ENCODE results near the gene SMARCA4.

DNA sequence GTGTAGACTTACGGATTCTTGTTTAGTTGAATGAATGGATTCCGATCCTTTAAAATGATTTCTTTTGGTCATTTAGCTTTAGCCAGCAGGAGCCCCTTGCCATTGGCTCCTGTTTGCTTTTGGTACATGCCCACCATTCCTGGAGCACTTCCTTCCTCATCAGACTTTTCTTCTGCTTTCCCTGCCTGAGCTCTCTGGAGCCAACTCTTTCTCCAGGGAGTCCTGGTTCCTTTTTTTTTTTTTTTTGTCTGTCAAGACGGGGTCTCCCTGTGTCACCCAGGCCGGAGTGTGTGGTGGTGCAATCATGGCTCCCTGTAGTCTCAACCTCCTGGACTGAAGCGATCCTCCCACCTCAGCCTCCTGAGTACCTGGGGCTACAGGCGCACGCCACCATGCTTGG, 37.8 kb downstream of the SMARCA4 start:
- no peak for TF ChIP-seq POLR2AphosphoS5 (IDR thresholded peaks at IDR 0.05)
- TF ChIP-seq, protein P1, sequence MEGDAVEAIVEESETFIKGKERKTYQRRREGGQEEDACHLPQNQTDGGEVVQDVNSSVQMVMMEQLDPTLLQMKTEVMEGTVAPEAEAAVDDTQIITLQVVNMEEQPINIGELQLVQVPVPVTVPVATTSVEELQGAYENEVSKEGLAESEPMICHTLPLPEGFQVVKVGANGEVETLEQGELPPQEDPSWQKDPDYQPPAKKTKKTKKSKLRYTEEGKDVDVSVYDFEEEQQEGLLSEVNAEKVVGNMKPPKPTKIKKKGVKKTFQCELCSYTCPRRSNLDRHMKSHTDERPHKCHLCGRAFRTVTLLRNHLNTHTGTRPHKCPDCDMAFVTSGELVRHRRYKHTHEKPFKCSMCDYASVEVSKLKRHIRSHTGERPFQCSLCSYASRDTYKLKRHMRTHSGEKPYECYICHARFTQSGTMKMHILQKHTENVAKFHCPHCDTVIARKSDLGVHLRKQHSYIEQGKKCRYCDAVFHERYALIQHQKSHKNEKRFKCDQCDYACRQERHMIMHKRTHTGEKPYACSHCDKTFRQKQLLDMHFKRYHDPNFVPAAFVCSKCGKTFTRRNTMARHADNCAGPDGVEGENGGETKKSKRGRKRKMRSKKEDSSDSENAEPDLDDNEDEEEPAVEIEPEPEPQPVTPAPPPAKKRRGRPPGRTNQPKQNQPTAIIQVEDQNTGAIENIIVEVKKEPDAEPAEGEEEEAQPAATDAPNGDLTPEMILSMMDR (IDR thresholded peaks at IDR 0.05): no peak
